ENCODE measurements around the gene SUMO2. TPM values are rescaled to one million over a fixed set of nuclear protein-coding genes. Genes with fewer than 3 reads are reported as not detected.

Gene SUMO2
- total RNA-seq, 1 experiment from 2014 or later: 859 TPM

GRCh38 chr17:75135946-75136345 is 46.8 kb downstream of the SUMO2 start:
- TF ChIP-seq POLR2AphosphoS5 (IDR thresholded peaks at IDR 0.05; ENCODE audit: low read depth, low read length) (no peak), TCF7L2 (IDR thresholded peaks at IDR 0.05; ENCODE audit: borderline replicate concordance, extremely low read depth, insufficient read depth, insufficient read length) (no peak), ZBTB33 (IDR thresholded peaks at IDR 0.05; ENCODE audit: extremely low read depth, insufficient replicate concordance, low read length) (no peak), ATF3 (IDR thresholded peaks at IDR 0.05) (no peak), RAD21 (IDR thresholded peaks at IDR 0.05; ENCODE audit: low read depth) (no peak), FOSL1 (IDR thresholded peaks at IDR 0.05; ENCODE audit: low read depth) (no peak), ZNF274 (IDR thresholded peaks at IDR 0.05; ENCODE audit: low read depth, low read length) (no peak), REST (IDR thresholded peaks at IDR 0.05; ENCODE audit: low read depth) (no peak), POLR2A (IDR thresholded peaks at IDR 0.05; ENCODE audit: borderline replicate concordance, extremely low read depth, insufficient read depth, insufficient read length) (no peak)
- TF ChIP-seq, protein P1, sequence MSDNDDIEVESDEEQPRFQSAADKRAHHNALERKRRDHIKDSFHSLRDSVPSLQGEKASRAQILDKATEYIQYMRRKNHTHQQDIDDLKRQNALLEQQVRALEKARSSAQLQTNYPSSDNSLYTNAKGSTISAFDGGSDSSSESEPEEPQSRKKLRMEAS (IDR thresholded peaks at IDR 0.05): no peak
- Histone ChIP-seq H3K27ac (ENCODE audit: low read depth, low read length) (no peak overlapping the region), H3K4me2 (ENCODE audit: low read length) (no peak overlapping the region), H3K27me3 (ENCODE audit: insufficient read depth, low read length) (no peaks in the 10 kb centered on the region), H3K4me1 (ENCODE audit: control insufficient read depth in 1 of 2, insufficient read depth in 2 of 2, low read length in 2 of 2) (peaks cover 19 to 45% of the 10 kb centered on the region in 2 experiments; a peak in 3 of 4 replicates), H3K9ac (ENCODE audit: low read length) (no peak overlapping the region), H2AFZ (ENCODE audit: low read depth, low read length, poor library complexity, severe bottlenecking) (no peak overlapping the region), H3K36me3 (ENCODE audit: control insufficient read depth in 1 of 2, insufficient read depth in 2 of 2, low read length in 2 of 2) (peaks cover 33 to 48% of the 10 kb centered on the region in 2 experiments), H3K79me2 (ENCODE audit: insufficient read depth, low read length) (peaks cover 48% of the 10 kb centered on the region), H3K9me2 (ENCODE audit: insufficient read depth) (no peaks in the 10 kb centered on the region), H3K4me3 (replicated peaks in 1 of 2; ENCODE audit: low read depth in 1 of 2, low read length in 2 of 2) (no peak overlapping the region), H3K9me3 (ENCODE audit: control insufficient read depth in 1 of 2, insufficient read depth in 1 of 2, low read depth in 1 of 2, low read length in 2 of 2) (no peaks in the 10 kb centered on the region), H4K20me1 (ENCODE audit: insufficient read depth) (peaks cover 9% of the 10 kb centered on the region; the same call in 1 of the 2 replicates)
- no TSS peak for BruUV-seq (replicated peaks)
- intact Hi-C loops (cut with micrococcal nuclease): no loop called here
- ATAC-seq (no peak), DNase-seq (ENCODE audit: low read depth, low spot score) (no peak)
- POLR2A ChIA-PET: interaction anchor here (1.2 kb wide), 2 partner anchors 9 to 19 kb away, joined by 3 to 6 read pairs; partner anchors contain the start of gene JPT1
- CTCF ChIA-PET: no interaction called here
- RAD21 ChIA-PET (ENCODE audit: low non-redundant PET in 1 of 2, low total read pairs in 2 of 2, uncharacterized antibody in 2 of 2, unreplicated experiment in 2 of 2): no interaction called here

Measured in HCT116 (cell line).